Fibroblast of villous mesenchyme (primary cell): ENCODE data around the gene ATP6V1G1. TPM values are rescaled to one million over a fixed set of nuclear protein-coding genes. Genes with fewer than 3 reads are reported as not detected.
A peak's percentile ranks its signal among the peaks of the same experiment; 100 is the strongest.

Source experiments
- DNase-seq: peaks from one replicate; pipeline ENCODE4 v3.0.0-alpha.2; 2010; ENCODE audit warnings: low read depth
- H3K4me3 ChIP-seq: 2 replicates; pipeline ENCODE4 v1.5.1; 2011; ENCODE audit warnings: low read depth, mild to moderate bottlenecking, low read length
- total RNA-seq: library from RNA; depleted of rRNA; stranded (reverse); fragments of >200 nt; gene quantifications from 2 replicates; pipeline ENCODE4 v1.2.3, GENCODE V29; 2012
- TF ChIP-seq, protein P1 (sequence below): IDR thresholded peaks from 2 replicates; pipeline ENCODE4 v1.5.1; 2012; ENCODE audit warnings: low read depth, mild to moderate bottlenecking, low read length; ENCODE audit not compliant: insufficient read depth

ATP6V1G1 gene
- total RNA-seq, 1 donor, result 123 TPM

DNA sequence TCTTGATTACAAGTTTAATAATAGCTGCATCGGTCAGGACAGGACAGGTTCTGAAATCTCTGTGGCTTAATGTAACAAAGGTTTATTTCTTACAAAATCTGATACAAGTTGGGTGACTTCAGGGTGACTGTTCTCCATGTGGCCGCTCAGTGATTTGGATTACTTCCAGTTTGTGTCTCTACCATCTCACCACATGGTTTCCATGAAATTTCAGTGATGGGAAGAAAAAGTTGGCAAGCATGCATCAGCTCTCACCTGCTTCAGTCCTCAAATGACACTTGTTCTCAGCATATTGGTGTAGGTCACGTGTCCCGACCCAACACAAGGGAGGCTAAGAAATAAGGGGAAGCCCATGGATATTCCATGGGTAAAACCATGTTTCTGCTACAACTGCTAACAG, 15.7 kb downstream of the ATP6V1G1 start:
- no peak overlapping the region for H3K4me3 ChIP-seq
- TF ChIP-seq, protein P1, sequence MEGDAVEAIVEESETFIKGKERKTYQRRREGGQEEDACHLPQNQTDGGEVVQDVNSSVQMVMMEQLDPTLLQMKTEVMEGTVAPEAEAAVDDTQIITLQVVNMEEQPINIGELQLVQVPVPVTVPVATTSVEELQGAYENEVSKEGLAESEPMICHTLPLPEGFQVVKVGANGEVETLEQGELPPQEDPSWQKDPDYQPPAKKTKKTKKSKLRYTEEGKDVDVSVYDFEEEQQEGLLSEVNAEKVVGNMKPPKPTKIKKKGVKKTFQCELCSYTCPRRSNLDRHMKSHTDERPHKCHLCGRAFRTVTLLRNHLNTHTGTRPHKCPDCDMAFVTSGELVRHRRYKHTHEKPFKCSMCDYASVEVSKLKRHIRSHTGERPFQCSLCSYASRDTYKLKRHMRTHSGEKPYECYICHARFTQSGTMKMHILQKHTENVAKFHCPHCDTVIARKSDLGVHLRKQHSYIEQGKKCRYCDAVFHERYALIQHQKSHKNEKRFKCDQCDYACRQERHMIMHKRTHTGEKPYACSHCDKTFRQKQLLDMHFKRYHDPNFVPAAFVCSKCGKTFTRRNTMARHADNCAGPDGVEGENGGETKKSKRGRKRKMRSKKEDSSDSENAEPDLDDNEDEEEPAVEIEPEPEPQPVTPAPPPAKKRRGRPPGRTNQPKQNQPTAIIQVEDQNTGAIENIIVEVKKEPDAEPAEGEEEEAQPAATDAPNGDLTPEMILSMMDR, result no peak
- no peak for DNase-seq

- DNase-seq, result no peak
- no peak overlapping the region for H3K4me3 ChIP-seq
- TF ChIP-seq, protein P1, result no peak
Observed at GRCh38 chr9:114604989-114605388, 17.4 kb downstream of the ATP6V1G1 start.

DNA sequence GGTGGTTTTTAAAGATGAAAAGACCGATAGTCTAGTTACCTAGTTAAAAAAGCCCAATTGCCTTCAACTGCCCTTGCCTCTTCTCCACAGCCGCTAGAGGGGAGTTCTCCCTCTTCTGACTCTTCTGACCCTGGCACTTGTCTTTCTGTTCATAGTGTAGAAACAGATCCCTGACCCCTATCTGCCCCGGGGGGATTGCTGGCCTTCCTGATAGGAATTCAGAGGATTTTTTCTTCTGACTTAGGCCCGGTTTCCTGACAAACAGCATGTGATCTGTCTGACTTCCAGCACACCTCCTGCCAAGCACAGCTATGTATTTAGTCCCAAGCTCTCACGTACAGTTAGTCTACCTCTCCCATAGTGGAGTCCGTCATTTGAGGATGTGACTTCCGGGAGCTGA, 18.5 kb downstream of the ATP6V1G1 start:
- no peak overlapping the region for H3K4me3 ChIP-seq
- TF ChIP-seq, protein P1, result no peak
- DNase-seq, result no peak

DNA sequence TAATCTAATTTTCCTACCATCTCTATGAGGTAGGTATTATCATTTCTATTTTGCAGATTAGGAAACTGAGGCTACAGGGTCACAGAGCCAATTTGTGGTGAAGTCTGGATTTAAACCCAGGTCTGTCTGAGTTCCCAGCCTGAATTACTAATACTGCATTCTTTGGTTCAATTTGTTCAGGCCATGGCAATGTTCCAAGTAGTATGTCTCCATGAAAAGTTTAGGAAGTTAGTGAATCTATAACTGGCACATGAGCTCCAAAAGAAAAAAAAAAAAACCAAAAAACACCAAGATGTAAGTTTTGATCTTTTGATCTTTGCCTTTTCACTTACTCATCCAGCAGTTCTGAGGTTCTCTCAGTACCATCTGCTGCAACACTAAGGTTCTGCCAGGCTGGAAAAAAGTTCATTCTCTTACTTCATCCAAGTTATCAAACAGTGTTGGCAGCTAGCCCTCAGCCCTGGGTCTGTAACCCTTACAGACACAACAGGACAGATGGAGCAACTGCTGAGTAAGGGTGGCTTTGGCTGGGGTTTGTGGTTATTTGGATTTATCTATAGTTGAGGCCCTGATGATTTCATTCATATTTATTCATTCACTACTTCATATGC, 19.1 kb downstream of the ATP6V1G1 start:
- no peak overlapping the region for H3K4me3 ChIP-seq
- DNase-seq, result peak; percentile 82
- TF ChIP-seq, protein P1, result no peak

- TF ChIP-seq, protein P1, result no peak
- H3K4me3 ChIP-seq, result no peak overlapping the region
- DNase-seq, result no peak
Observed at GRCh38 chr9:114607671-114608524, 20.3 kb downstream of the ATP6V1G1 start.

- TF ChIP-seq, protein P1, result no peak
- no peak for DNase-seq
- no peak overlapping the region for H3K4me3 ChIP-seq
Observed at GRCh38 chr9:114608525-114608796, 20.9 kb downstream of the ATP6V1G1 start.
